GM23248 (cell line): Measurements from ENCODE around the gene SNRPD1.

Source experiments
- EZH2 ChIP-seq: fragments of 200-600 bp; sonication (generic); IDR thresholded peaks from 2 replicates; pipeline ENCODE4 v1.6.1; 2018; ENCODE audit warnings: antibody characterized with exemption, mild to moderate bottlenecking; ENCODE audit not compliant: insufficient read depth, poor library complexity, severe bottlenecking
- EZH2phosphoT487 ChIP-seq: fragments of 200-600 bp; sonication (generic); IDR thresholded peaks from 2 replicates; pipeline ENCODE4 v1.6.1; 2018; ENCODE audit warnings: antibody characterized with exemption, moderate library complexity, mild to moderate bottlenecking, low read depth; ENCODE audit not compliant: insufficient read depth

- TF ChIP-seq EZH2 (no peak), EZH2phosphoT487 (no peak)
These were observed 38.2 kb downstream of the SNRPD1 start for GRCh38 chr18:21650311-21650710.
